ENCODE results near the gene ZMIZ1.

ZMIZ1 gene

GRCh38 chr10:79331226-79331625, 262.5 kb downstream of the ZMIZ1 start:
- no peak for TF ChIP-seq TAF1 (IDR thresholded peaks at IDR 0.05; ENCODE audit: borderline replicate concordance, insufficient read depth, low read length)
- TF ChIP-seq POLR2AphosphoS5 (IDR thresholded peaks at IDR 0.05; ENCODE audit: low read depth, low read length): no peak
- no peak for TF ChIP-seq FOXP2 (optimal IDR thresholded peaks at IDR 0.05; ENCODE audit: borderline replicate concordance, extremely low read depth, extremely low read length, insufficient read depth)
- no peak for TF ChIP-seq SIN3A (IDR thresholded peaks at IDR 0.05; ENCODE audit: borderline replicate concordance, insufficient read depth, low read length)
- no peak for TF ChIP-seq REST (IDR thresholded peaks at IDR 0.05; ENCODE audit: insufficient read depth in 1 of 2, low read depth in 2 of 2, low read length in 2 of 2)

- TF ChIP-seq REST (IDR thresholded peaks at IDR 0.05; ENCODE audit: insufficient read depth in 1 of 2, low read depth in 2 of 2, low read length in 2 of 2) (no peak), SIN3A (IDR thresholded peaks at IDR 0.05; ENCODE audit: borderline replicate concordance, insufficient read depth, low read length) (no peak), POLR2AphosphoS5 (IDR thresholded peaks at IDR 0.05; ENCODE audit: low read depth, low read length) (no peak), TAF1 (IDR thresholded peaks at IDR 0.05; ENCODE audit: borderline replicate concordance, insufficient read depth, low read length) (no peak), FOXP2 (optimal IDR thresholded peaks at IDR 0.05; ENCODE audit: borderline replicate concordance, extremely low read depth, extremely low read length, insufficient read depth) (no peak)
These were observed 262.9 kb downstream of the ZMIZ1 start for GRCh38 chr10:79331709-79332108.

GRCh38 chr10:79333513-79333912, 264.7 kb downstream of the ZMIZ1 start:
- TF ChIP-seq FOXP2 (optimal IDR thresholded peaks at IDR 0.05; ENCODE audit: borderline replicate concordance, extremely low read depth, extremely low read length, insufficient read depth) (no peak), REST (IDR thresholded peaks at IDR 0.05; ENCODE audit: insufficient read depth in 1 of 2, low read depth in 2 of 2, low read length in 2 of 2) (no peak), TAF1 (IDR thresholded peaks at IDR 0.05; ENCODE audit: borderline replicate concordance, insufficient read depth, low read length) (no peak), SIN3A (IDR thresholded peaks at IDR 0.05; ENCODE audit: borderline replicate concordance, insufficient read depth, low read length) (no peak), POLR2AphosphoS5 (IDR thresholded peaks at IDR 0.05; ENCODE audit: low read depth, low read length) (no peak)

GRCh38 chr10:79334573-79334972, 265.8 kb downstream of the ZMIZ1 start:
- TF ChIP-seq FOXP2 (optimal IDR thresholded peaks at IDR 0.05; ENCODE audit: borderline replicate concordance, extremely low read depth, extremely low read length, insufficient read depth) (no peak), POLR2AphosphoS5 (IDR thresholded peaks at IDR 0.05; ENCODE audit: low read depth, low read length) (no peak), TAF1 (IDR thresholded peaks at IDR 0.05; ENCODE audit: borderline replicate concordance, insufficient read depth, low read length) (no peak), REST (IDR thresholded peaks at IDR 0.05; ENCODE audit: insufficient read depth in 1 of 2, low read depth in 2 of 2, low read length in 2 of 2) (no peak), SIN3A (IDR thresholded peaks at IDR 0.05; ENCODE audit: borderline replicate concordance, insufficient read depth, low read length) (no peak)

GRCh38 chr10:79335094-79335469, 266.3 kb downstream of the ZMIZ1 start:
- TF ChIP-seq FOXP2 (optimal IDR thresholded peaks at IDR 0.05; ENCODE audit: borderline replicate concordance, extremely low read depth, extremely low read length, insufficient read depth) (no peak), SIN3A (IDR thresholded peaks at IDR 0.05; ENCODE audit: borderline replicate concordance, insufficient read depth, low read length) (no peak), POLR2AphosphoS5 (IDR thresholded peaks at IDR 0.05; ENCODE audit: low read depth, low read length) (no peak), TAF1 (IDR thresholded peaks at IDR 0.05; ENCODE audit: borderline replicate concordance, insufficient read depth, low read length) (no peak), REST (IDR thresholded peaks at IDR 0.05; ENCODE audit: insufficient read depth in 1 of 2, low read depth in 2 of 2, low read length in 2 of 2) (no peak)
